ENCODE results near the gene GDF10. TPM values are rescaled to one million over a fixed set of nuclear protein-coding genes. Genes with fewer than 3 reads are reported as not detected.

Gene GDF10
- total and polyA plus RNA-seq, 2 of the 13 experiments (the other 11 are each of a cell fraction or from before 2014, with no cell fraction given) = 0.03 TPM; not detected in 1

GRCh38 chr10:47297866-47298540, 2.0 kb upstream of the GDF10 start:
- POLR2A ChIA-PET = no interaction called here
- H3K4me2 ChIP-seq (ENCODE audit: low read depth, low read length) = no peak overlapping the region
- no peak overlapping the region for H3K4me3 ChIP-seq (replicated peaks in 1 of 3; ENCODE audit: insufficient read depth in 1 of 3, low read depth in 2 of 3, low read length in 3 of 3)
- in situ Hi-C loops (cut with HindIII; ENCODE audit: extremely low pct_ligation_motif_present, low pct_unique_long_range_greater_than_20kb) = no loop called here
- H3K9me3 ChIP-seq (ENCODE audit: low read length) = no peaks in the 10 kb centered on the region
- H3K4me1 ChIP-seq (ENCODE audit: insufficient read depth, low read length) = no peaks in the 10 kb centered on the region
- no peak for TF ChIP-seq ZNF512 (CRISPR knock-in tag; IDR thresholded peaks at IDR 0.05)
- no peak for TF ChIP-seq ZNF816 (CRISPR knock-in tag; IDR thresholded peaks at IDR 0.05; ENCODE audit: borderline replicate concordance)
- TF ChIP-seq ONECUT2 (CRISPR knock-in tag; IDR thresholded peaks at IDR 0.05) = no peak
- no peak for TF ChIP-seq ZNF792 (CRISPR knock-in tag; IDR thresholded peaks at IDR 0.05)
- TF ChIP-seq SUZ12 (IDR thresholded peaks at IDR 0.05; ENCODE audit: low read depth, low read length) = no peak
- no peak for TF ChIP-seq ATF6 (CRISPR knock-in tag; conservative IDR thresholded peaks at IDR 0.05)
- TF ChIP-seq ASH2L (IDR thresholded peaks at IDR 0.05; ENCODE audit: insufficient read length, low read depth, low read length) = no peak
- no peak for TF ChIP-seq CSRNP1 (CRISPR knock-in tag; IDR thresholded peaks at IDR 0.05)
- TF ChIP-seq ZNF44 (CRISPR knock-in tag; IDR thresholded peaks at IDR 0.05) = no peak
- TF ChIP-seq ZNF720 (CRISPR knock-in tag; IDR thresholded peaks at IDR 0.05) = no peak
- no peak for TF ChIP-seq ZNF180 (CRISPR knock-in tag; IDR thresholded peaks at IDR 0.05; ENCODE audit: borderline replicate concordance, low read depth)
- no peak for TF ChIP-seq ZNF367 (CRISPR knock-in tag; IDR thresholded peaks at IDR 0.05; ENCODE audit: borderline replicate concordance)
- no peak for TF ChIP-seq ZNF546 (CRISPR knock-in tag; conservative IDR thresholded peaks at IDR 0.05)
- no peak for TF ChIP-seq ZNF274 (CRISPR knock-in tag; IDR thresholded peaks at IDR 0.05)
- TF ChIP-seq MYNN (CRISPR knock-in tag; IDR thresholded peaks at IDR 0.05; ENCODE audit: low read depth) = no peak
- TF ChIP-seq FUBP1 (CRISPR knock-in tag; IDR thresholded peaks at IDR 0.05; ENCODE audit: borderline replicate concordance) = no peak
- no peak overlapping the region for H3K27ac ChIP-seq (ENCODE audit: extremely low read length, insufficient read depth, low read length)
- no peak overlapping the region for H3K9ac ChIP-seq (ENCODE audit: insufficient read depth, low read depth, low read length)
- no peak for DNase-seq (ENCODE audit: low spot score)
- peaks cover 1 to 59% of the 10 kb centered on the region in 2 experiments; a peak in 3 of 5 replicates for H3K27me3 ChIP-seq (ENCODE audit: control insufficient read depth in 1 of 2, insufficient read depth in 2 of 2, low read length in 2 of 2)
- no peaks in the 10 kb centered on the region for H3K79me2 ChIP-seq (ENCODE audit: insufficient read depth, low read length)
- WGBS (ENCODE audit: low lambda C conversion rate) = 29% methylated on average over 12 of the region's 12 CpGs
- intact Hi-C loops (cut with micrococcal nuclease; ENCODE audit: unreplicated experiment) = no loop called here
- no TSS peak for BruUV-seq (replicated peaks)
- CTCF ChIA-PET (ENCODE audit: low intra/inter-chr PET ratio, low total read pairs) = no interaction called here
- no peak for ATAC-seq
- FAIRE-seq = no peak
- H2AFZ ChIP-seq (ENCODE audit: low read length) = no peak overlapping the region
- H4K20me1 ChIP-seq (ENCODE audit: insufficient read depth, low read length) = no peaks in the 10 kb centered on the region
- H3K36me3 ChIP-seq (replicated peaks in 1 of 2; ENCODE audit: control insufficient read depth in 1 of 2, insufficient read depth in 2 of 2, low read length in 2 of 2) = no peaks in the 10 kb centered on the region

Measured in HepG2 (cell line).